PFSK-1 (cell line): ENCODE results near the gene PAPPA.

Source experiments
- FOXP2 ChIP-seq: optimal IDR thresholded peaks from 2 replicates; pipeline ENCODE3; 2011; ENCODE audit warnings: borderline replicate concordance, control low read depth, inconsistent platforms; ENCODE audit not compliant: insufficient read depth; ENCODE audit errors: extremely low read length, extremely low read depth
- POLR2AphosphoS5 ChIP-seq: IDR thresholded peaks from 2 replicates; pipeline ENCODE4 v1.6.1; 2012; ENCODE audit warnings: low read depth, mild to moderate bottlenecking, control low read depth, low read length, moderate library complexity
- SIN3A ChIP-seq: IDR thresholded peaks from 2 replicates; pipeline ENCODE4 v1.6.1; 2012; ENCODE audit warnings: mild to moderate bottlenecking, low read length, moderate library complexity, borderline replicate concordance; ENCODE audit not compliant: insufficient read depth
- TAF1 ChIP-seq: IDR thresholded peaks from 2 replicates; pipeline ENCODE4 v1.6.1; 2012; ENCODE audit warnings: low read length, control low read depth, borderline replicate concordance; ENCODE audit not compliant: insufficient read depth
- TF ChIP-seq, protein P1 (sequence below), 2 experiments: IDR thresholded peaks; 2 replicates each; pipeline versions ENCODE4 v1.6.1 to v1.8.0; 2011 to 2012; ENCODE audit warnings: low read depth in 2 of 2, low read length in 2 of 2, control low read depth in 1 of 2, inconsistent platforms in 1 of 2, mild to moderate bottlenecking in 1 of 2, moderate library complexity in 1 of 2; ENCODE audit not compliant: insufficient read depth in 1 of 2

The PAPPA gene

GRCh38 chr9:116349684-116350083 is 196.1 kb downstream of the PAPPA start:
- TF ChIP-seq FOXP2 (no peak), TAF1 (no peak), POLR2AphosphoS5 (no peak), SIN3A (no peak)
- TF ChIP-seq, protein P1, sequence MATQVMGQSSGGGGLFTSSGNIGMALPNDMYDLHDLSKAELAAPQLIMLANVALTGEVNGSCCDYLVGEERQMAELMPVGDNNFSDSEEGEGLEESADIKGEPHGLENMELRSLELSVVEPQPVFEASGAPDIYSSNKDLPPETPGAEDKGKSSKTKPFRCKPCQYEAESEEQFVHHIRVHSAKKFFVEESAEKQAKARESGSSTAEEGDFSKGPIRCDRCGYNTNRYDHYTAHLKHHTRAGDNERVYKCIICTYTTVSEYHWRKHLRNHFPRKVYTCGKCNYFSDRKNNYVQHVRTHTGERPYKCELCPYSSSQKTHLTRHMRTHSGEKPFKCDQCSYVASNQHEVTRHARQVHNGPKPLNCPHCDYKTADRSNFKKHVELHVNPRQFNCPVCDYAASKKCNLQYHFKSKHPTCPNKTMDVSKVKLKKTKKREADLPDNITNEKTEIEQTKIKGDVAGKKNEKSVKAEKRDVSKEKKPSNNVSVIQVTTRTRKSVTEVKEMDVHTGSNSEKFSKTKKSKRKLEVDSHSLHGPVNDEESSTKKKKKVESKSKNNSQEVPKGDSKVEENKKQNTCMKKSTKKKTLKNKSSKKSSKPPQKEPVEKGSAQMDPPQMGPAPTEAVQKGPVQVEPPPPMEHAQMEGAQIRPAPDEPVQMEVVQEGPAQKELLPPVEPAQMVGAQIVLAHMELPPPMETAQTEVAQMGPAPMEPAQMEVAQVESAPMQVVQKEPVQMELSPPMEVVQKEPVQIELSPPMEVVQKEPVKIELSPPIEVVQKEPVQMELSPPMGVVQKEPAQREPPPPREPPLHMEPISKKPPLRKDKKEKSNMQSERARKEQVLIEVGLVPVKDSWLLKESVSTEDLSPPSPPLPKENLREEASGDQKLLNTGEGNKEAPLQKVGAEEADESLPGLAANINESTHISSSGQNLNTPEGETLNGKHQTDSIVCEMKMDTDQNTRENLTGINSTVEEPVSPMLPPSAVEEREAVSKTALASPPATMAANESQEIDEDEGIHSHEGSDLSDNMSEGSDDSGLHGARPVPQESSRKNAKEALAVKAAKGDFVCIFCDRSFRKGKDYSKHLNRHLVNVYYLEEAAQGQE (IDR thresholded peaks at IDR 0.05; ENCODE audit: insufficient read depth in 1 of 2, low read depth in 2 of 2, low read length in 2 of 2), result no peak

GRCh38 chr9:116350213-116350612 is 196.6 kb downstream of the PAPPA start:
- TF ChIP-seq SIN3A (no peak), TAF1 (no peak), POLR2AphosphoS5 (no peak), FOXP2 (no peak)
- TF ChIP-seq, protein P1 (IDR thresholded peaks at IDR 0.05; ENCODE audit: insufficient read depth in 1 of 2, low read depth in 2 of 2, low read length in 2 of 2), result peak; percentile 61 to 87; a peak in 3 of 4 replicates

- TF ChIP-seq POLR2AphosphoS5, result no peak
- no peak for TF ChIP-seq SIN3A
- TF ChIP-seq, protein P1 (IDR thresholded peaks at IDR 0.05; ENCODE audit: insufficient read depth in 1 of 2, low read depth in 2 of 2, low read length in 2 of 2), result no peak
- no peak for TF ChIP-seq TAF1
- TF ChIP-seq FOXP2, result no peak
Measured at GRCh38 chr9:116352958-116353357, 199.4 kb downstream of the PAPPA start.

GRCh38 chr9:116355153-116355921 is 201.7 kb downstream of the PAPPA start:
- no peak for TF ChIP-seq TAF1
- TF ChIP-seq, protein P1 (IDR thresholded peaks at IDR 0.05; ENCODE audit: insufficient read depth in 1 of 2, low read depth in 2 of 2, low read length in 2 of 2), result peak; percentile 56 to 82; a peak in 3 of 4 replicates
- TF ChIP-seq FOXP2, result no peak
